ENCODE results near the gene TRIP10.

GRCh38 chr19:6743714-6744380 is 4.4 kb downstream of the TRIP10 start:
- TF ChIP-seq, protein P1, sequence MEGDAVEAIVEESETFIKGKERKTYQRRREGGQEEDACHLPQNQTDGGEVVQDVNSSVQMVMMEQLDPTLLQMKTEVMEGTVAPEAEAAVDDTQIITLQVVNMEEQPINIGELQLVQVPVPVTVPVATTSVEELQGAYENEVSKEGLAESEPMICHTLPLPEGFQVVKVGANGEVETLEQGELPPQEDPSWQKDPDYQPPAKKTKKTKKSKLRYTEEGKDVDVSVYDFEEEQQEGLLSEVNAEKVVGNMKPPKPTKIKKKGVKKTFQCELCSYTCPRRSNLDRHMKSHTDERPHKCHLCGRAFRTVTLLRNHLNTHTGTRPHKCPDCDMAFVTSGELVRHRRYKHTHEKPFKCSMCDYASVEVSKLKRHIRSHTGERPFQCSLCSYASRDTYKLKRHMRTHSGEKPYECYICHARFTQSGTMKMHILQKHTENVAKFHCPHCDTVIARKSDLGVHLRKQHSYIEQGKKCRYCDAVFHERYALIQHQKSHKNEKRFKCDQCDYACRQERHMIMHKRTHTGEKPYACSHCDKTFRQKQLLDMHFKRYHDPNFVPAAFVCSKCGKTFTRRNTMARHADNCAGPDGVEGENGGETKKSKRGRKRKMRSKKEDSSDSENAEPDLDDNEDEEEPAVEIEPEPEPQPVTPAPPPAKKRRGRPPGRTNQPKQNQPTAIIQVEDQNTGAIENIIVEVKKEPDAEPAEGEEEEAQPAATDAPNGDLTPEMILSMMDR (IDR thresholded peaks at IDR 0.05) = no peak
- no peak for TF ChIP-seq POLR2A (IDR thresholded peaks at IDR 0.05)
